Measurements from ENCODE around the gene FLVCR2. TPM values are rescaled to one million over a fixed set of nuclear protein-coding genes. Genes with fewer than 3 reads are reported as not detected.

The FLVCR2 gene
- total RNA-seq, 1 donor from 2014 or later = 2.9 TPM

DNA sequence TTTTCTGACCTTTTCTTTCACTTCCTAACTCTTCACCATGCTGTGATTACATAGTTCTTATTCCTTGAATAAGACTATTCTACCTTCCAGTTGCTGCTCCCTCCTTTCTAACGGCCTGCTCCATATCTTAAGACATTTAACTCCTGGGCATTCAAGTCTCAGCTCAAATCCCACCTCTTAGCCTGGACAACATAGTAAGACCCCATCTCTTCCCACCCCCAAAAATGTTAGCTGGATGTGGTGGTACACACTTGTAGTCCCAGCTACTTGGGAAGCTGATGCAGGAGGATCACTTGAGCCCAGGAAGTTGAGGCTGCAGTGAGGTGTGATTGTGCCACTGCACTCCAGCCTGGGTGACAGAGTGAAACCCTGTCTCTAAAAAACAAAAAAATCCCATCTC, 71.4 kb downstream of the FLVCR2 start:
- Mint-ChIP-seq H3K27ac (no peak overlapping the region), H3K9me3 (no peaks in the 10 kb centered on the region), H3K36me3 (ENCODE audit: low read depth) (peaks cover 32% of the 10 kb centered on the region), H3K4me1 (ENCODE audit: low read depth) (peaks cover 5% of the 10 kb centered on the region), H3K4me3 (no peak overlapping the region), H3K27me3 (ENCODE audit: insufficient read depth) (no peaks in the 10 kb centered on the region)
- DNase-seq (ENCODE audit: low spot score) = no peak
- intact Hi-C loops (cut with micrococcal nuclease) = no loop called here

- no peaks in the 10 kb centered on the region for H3K9me3 Mint-ChIP-seq
- peak overlapping the region; percentile 5 for H3K27ac Mint-ChIP-seq
- intact Hi-C loops (cut with micrococcal nuclease) = no loop called here
- no peaks in the 10 kb centered on the region for H3K27me3 Mint-ChIP-seq (ENCODE audit: insufficient read depth)
- peaks cover 5% of the 10 kb centered on the region for H3K4me1 Mint-ChIP-seq (ENCODE audit: low read depth)
- no peak overlapping the region for H3K4me3 Mint-ChIP-seq
- no peak for DNase-seq (ENCODE audit: low spot score)
- peaks cover 35% of the 10 kb centered on the region for H3K36me3 Mint-ChIP-seq (ENCODE audit: low read depth)
These were observed 72.0 kb downstream of the FLVCR2 start for GRCh38 chr14:75650253-75651058.

GRCh38 chr14:75653563-75653962, 75.1 kb downstream of the FLVCR2 start:
- no peak for DNase-seq (ENCODE audit: low spot score)
- no peak overlapping the region for H3K27ac Mint-ChIP-seq
- H3K4me1 Mint-ChIP-seq (ENCODE audit: low read depth) = peaks cover 16% of the 10 kb centered on the region
- no peaks in the 10 kb centered on the region for H3K27me3 Mint-ChIP-seq (ENCODE audit: insufficient read depth)
- H3K9me3 Mint-ChIP-seq = no peaks in the 10 kb centered on the region
- intact Hi-C loops (cut with micrococcal nuclease) = no loop called here
- peaks cover 34% of the 10 kb centered on the region for H3K36me3 Mint-ChIP-seq (ENCODE audit: low read depth)
- H3K4me3 Mint-ChIP-seq = no peak overlapping the region

GRCh38 chr14:75654127-75654732, 75.8 kb downstream of the FLVCR2 start:
- Mint-ChIP-seq H3K27me3 (ENCODE audit: insufficient read depth) (no peaks in the 10 kb centered on the region), H3K4me1 (ENCODE audit: low read depth) (peaks cover 20% of the 10 kb centered on the region), H3K9me3 (no peaks in the 10 kb centered on the region), H3K36me3 (ENCODE audit: low read depth) (peaks cover 33% of the 10 kb centered on the region), H3K4me3 (no peak overlapping the region), H3K27ac (no peak overlapping the region)
- DNase-seq (ENCODE audit: low spot score) = peak; percentile 74
- intact Hi-C loops (cut with micrococcal nuclease) = loop anchor here (1.0 kb wide), 4 partner anchors 77 to 347 kb away; no protein-coding TSS in a partner anchor

DNA sequence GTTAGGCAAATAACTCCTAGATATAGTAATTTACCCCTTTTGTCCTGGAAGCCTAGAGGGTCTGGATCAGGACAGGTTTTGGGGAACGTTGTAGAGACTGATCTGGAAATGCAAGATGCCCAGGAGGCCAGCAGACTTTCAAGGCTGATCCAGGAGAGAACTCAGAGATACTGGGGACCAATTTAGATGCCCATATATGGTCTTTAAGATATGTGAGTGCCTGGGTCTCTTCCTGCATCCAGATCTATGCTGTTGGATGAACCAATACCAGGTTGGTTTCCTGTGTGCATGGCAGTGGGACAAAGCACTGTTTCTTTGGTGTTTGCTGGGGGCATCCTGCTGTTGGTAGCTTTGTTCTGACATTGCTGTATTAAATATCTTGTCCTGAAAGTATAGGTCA, 76.8 kb downstream of the FLVCR2 start:
- intact Hi-C loops (cut with micrococcal nuclease) = no loop called here
- H3K9me3 Mint-ChIP-seq = no peaks in the 10 kb centered on the region
- no peak overlapping the region for H3K27ac Mint-ChIP-seq
- DNase-seq (ENCODE audit: low spot score) = no peak
- H3K27me3 Mint-ChIP-seq (ENCODE audit: insufficient read depth) = no peaks in the 10 kb centered on the region
- peaks cover 24% of the 10 kb centered on the region for H3K36me3 Mint-ChIP-seq (ENCODE audit: low read depth)
- H3K4me1 Mint-ChIP-seq (ENCODE audit: low read depth) = peaks cover 27% of the 10 kb centered on the region
- no peak overlapping the region for H3K4me3 Mint-ChIP-seq

DNA sequence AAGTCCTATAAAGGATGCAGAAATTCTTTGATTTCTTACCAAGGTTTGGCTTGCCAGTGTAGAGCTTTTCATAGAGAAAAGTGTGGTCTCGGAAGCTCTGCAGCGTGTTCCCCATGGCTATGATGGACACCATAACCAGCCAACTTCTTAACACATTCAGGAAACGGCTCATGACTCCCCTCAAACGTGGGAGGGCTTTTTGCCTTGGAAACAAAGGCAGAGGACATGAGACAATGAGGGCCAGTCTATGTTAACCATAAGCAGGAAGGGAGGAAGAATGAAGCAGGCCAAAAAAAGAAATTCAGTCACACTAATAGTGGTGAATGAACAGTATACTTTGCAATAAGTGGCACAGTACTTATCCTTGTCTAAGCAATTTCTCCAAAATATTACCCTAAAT, 78.9 kb downstream of the FLVCR2 start:
- H3K4me3 Mint-ChIP-seq = no peak overlapping the region
- DNase-seq (ENCODE audit: low spot score) = no peak
- H3K4me1 Mint-ChIP-seq (ENCODE audit: low read depth) = peaks cover 34% of the 10 kb centered on the region
- no peaks in the 10 kb centered on the region for H3K9me3 Mint-ChIP-seq
- intact Hi-C loops (cut with micrococcal nuclease) = no loop called here
- H3K27ac Mint-ChIP-seq = no peak overlapping the region
- peaks cover 9% of the 10 kb centered on the region for H3K36me3 Mint-ChIP-seq (ENCODE audit: low read depth)
- no peaks in the 10 kb centered on the region for H3K27me3 Mint-ChIP-seq (ENCODE audit: insufficient read depth)

DNA sequence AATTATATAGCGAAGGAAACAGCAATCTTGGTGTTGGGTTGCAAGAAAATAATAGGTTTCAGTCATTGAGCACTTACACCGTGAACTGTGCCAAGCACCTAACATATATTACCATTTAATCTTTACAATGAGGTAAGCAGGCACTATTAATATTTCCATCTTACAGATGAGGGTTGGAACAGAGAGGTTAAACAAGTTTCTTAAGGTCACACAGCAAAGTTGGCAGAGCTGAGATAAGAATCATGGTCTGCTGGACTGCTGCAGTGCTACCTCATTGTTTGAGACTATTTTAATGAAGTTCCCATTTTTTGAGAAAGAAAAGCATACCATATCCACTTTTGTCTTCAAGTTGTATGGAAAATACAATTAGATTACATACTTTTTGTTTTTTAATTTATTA, 80.5 kb downstream of the FLVCR2 start:
- intact Hi-C loops (cut with micrococcal nuclease) = no loop called here
- H3K27me3 Mint-ChIP-seq (ENCODE audit: insufficient read depth) = no peaks in the 10 kb centered on the region
- H3K27ac Mint-ChIP-seq = no peak overlapping the region
- H3K9me3 Mint-ChIP-seq = no peaks in the 10 kb centered on the region
- H3K4me3 Mint-ChIP-seq = no peak overlapping the region
- no peak for DNase-seq (ENCODE audit: low spot score)
- H3K36me3 Mint-ChIP-seq (ENCODE audit: low read depth) = peaks cover 13% of the 10 kb centered on the region
- peaks cover 40% of the 10 kb centered on the region for H3K4me1 Mint-ChIP-seq (ENCODE audit: low read depth)

DNA sequence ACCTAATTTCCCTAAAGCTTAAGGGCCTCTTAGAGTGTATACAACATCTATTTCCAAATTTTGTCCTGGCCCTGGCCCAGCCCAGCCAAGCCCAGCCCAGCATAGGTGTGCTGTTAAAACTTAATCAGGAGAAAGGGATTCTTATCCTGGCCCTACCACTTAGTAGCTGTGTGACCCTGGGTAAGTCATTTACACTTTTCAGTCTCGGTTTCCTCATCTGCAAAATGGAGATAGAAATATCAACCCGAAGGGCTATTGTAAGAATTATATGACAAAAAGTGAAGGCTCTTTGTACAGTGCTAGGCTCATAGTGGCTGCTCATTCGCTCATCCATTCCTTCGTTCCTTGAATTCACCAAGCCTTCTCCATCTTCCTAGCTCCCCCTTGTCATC, 81.8 kb downstream of the FLVCR2 start:
- peaks cover 7% of the 10 kb centered on the region for H3K36me3 Mint-ChIP-seq (ENCODE audit: low read depth)
- peak overlapping the region; percentile 94 for H3K27ac Mint-ChIP-seq
- no peak for DNase-seq (ENCODE audit: low spot score)
- H3K4me1 Mint-ChIP-seq (ENCODE audit: low read depth) = peaks cover 38% of the 10 kb centered on the region
- H3K27me3 Mint-ChIP-seq (ENCODE audit: insufficient read depth) = no peaks in the 10 kb centered on the region
- intact Hi-C loops (cut with micrococcal nuclease) = loop anchor here (1.0 to 5.0 kb wide), 7 partner anchors 117 to 1167 kb away; partner anchors contain the start of genes AREL1, FCF1, GPATCH2L and IFT43
- peak overlapping the region; percentile 100 for H3K4me3 Mint-ChIP-seq
- H3K9me3 Mint-ChIP-seq = no peaks in the 10 kb centered on the region

GRCh38 chr14:75660630-75661498, 82.4 kb downstream of the FLVCR2 start, which contains the start of the genes ERG28 and TTLL5:
Gene ERG28 (minus strand): TSS chr14:75660876. CDS start chr14:75657502, 3,374 bp downstream.
Gene TTLL5 (plus strand): TSS chr14:75661246. CDS start chr14:75663150, 1,904 bp downstream.
- H3K36me3 Mint-ChIP-seq (ENCODE audit: low read depth) = peaks cover 7% of the 10 kb centered on the region
- intact Hi-C loops (cut with micrococcal nuclease) = loop anchor here (1.0 to 5.0 kb wide), 8 partner anchors 118 to 1168 kb away; partner anchors contain the start of genes AREL1, BATF, FCF1 and GPATCH2L
- H3K4me3 Mint-ChIP-seq = peak within 1 kb of the TSS; percentile 100
- peak; percentile 97 for DNase-seq (ENCODE audit: low spot score)
- no peaks in the 10 kb centered on the region for H3K9me3 Mint-ChIP-seq
- peaks cover 38% of the 10 kb centered on the region for H3K4me1 Mint-ChIP-seq (ENCODE audit: low read depth)
- H3K27me3 Mint-ChIP-seq (ENCODE audit: insufficient read depth) = no peaks in the 10 kb centered on the region
- H3K27ac Mint-ChIP-seq = peak within 1 kb of the TSS; percentile 94

DNA sequence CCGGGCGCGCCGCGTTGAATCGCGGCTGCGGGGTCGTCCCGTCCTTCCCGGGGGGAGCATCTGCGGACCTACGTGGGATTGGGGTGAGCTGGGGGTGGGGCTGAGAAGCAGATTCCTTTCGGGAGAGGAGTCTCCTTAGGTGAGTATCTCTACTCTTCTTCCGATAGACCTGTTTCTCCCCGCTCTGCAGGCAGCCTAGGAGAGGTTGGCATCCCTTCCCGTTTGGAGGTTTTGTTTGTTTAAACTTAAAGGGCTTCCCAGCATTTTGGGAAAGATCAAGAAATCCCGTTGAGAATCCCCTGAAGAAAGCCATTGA, 83.0 kb downstream of the FLVCR2 start:
- no peak for DNase-seq (ENCODE audit: low spot score)
- Mint-ChIP-seq H3K4me1 (ENCODE audit: low read depth) (peaks cover 38% of the 10 kb centered on the region), H3K4me3 (peak overlapping the region; percentile 100), H3K9me3 (no peaks in the 10 kb centered on the region), H3K27me3 (ENCODE audit: insufficient read depth) (no peaks in the 10 kb centered on the region), H3K27ac (peak overlapping the region; percentile 94), H3K36me3 (ENCODE audit: low read depth) (peaks cover 12% of the 10 kb centered on the region)
- intact Hi-C loops (cut with micrococcal nuclease) = loop anchor here (1.0 to 5.0 kb wide), 7 partner anchors 139 to 1169 kb away; partner anchors contain the start of genes AREL1, BATF, FCF1 and GPATCH2L

- peaks cover 36% of the 10 kb centered on the region for H3K4me1 Mint-ChIP-seq (ENCODE audit: low read depth)
- H3K36me3 Mint-ChIP-seq (ENCODE audit: low read depth) = peaks cover 15% of the 10 kb centered on the region
- intact Hi-C loops (cut with micrococcal nuclease) = loop anchor here (5.0 kb wide), 1 partner anchor 489 kb away; the partner anchor contains the start of gene GPATCH2L
- H3K9me3 Mint-ChIP-seq = no peaks in the 10 kb centered on the region
- H3K27ac Mint-ChIP-seq = no peak overlapping the region
- DNase-seq (ENCODE audit: low spot score) = no peak
- peak overlapping the region; percentile 68 for H3K4me3 Mint-ChIP-seq
- no peaks in the 10 kb centered on the region for H3K27me3 Mint-ChIP-seq (ENCODE audit: insufficient read depth)
These were observed 84.5 kb downstream of the FLVCR2 start for GRCh38 chr14:75662966-75663365.

GRCh38 chr14:75667099-75667765, 88.8 kb downstream of the FLVCR2 start:
- H3K4me1 Mint-ChIP-seq (ENCODE audit: low read depth) = peaks cover 13% of the 10 kb centered on the region
- no peaks in the 10 kb centered on the region for H3K27me3 Mint-ChIP-seq (ENCODE audit: insufficient read depth)
- no peaks in the 10 kb centered on the region for H3K9me3 Mint-ChIP-seq
- H3K36me3 Mint-ChIP-seq (ENCODE audit: low read depth) = peaks cover 37% of the 10 kb centered on the region
- no peak overlapping the region for H3K4me3 Mint-ChIP-seq
- DNase-seq (ENCODE audit: low spot score) = no peak
- intact Hi-C loops (cut with micrococcal nuclease) = no loop called here
- no peak overlapping the region for H3K27ac Mint-ChIP-seq
